ENCODE results near the gene PHACTR1.

Gene PHACTR1

DNA sequence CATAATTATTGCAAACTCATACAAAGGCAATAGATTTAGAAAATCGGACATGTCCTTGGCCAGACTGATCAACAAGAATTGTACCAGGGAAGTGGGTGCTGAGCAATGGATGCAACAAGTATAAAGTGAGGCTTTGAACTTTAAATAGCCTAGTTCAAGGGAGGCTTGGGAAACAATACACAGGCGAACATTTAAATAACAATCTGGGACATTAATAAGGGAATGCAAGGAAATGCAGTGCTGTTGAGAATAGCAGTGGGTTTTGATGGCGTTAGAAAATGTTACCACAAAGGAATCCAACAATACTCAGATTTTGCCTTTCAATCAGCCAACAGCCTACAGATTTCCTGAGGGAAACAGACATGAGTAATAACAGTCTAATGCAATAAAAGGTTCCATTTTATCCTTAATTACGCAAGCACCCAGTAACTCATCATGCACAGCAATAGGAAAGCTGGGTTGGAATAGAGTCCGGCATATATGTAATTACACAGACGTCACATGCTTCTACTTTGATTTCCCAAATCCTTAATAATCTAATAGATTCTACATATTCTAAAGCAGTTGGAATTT, 134.6 kb downstream of the PHACTR1 start:
- no peak for DNase-seq

DNA sequence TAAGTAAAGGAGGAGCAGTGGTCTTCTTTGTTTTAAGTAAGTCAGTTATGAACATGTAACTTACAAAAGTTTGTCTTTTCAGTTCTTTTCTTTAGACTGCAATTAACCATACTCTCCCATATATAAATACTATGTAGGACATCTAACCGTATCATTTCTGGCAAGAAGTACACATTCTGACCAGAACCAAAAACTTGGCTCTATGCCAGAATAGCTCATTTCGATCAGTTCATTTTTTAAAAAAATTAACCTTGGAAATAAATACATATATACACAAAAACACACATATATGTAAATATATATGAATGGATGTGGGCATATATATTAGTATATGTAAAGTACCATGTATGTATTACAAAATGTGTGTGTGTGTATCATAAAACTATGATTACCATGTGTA, 145.0 kb downstream of the PHACTR1 start:
- no peak for DNase-seq

DNA sequence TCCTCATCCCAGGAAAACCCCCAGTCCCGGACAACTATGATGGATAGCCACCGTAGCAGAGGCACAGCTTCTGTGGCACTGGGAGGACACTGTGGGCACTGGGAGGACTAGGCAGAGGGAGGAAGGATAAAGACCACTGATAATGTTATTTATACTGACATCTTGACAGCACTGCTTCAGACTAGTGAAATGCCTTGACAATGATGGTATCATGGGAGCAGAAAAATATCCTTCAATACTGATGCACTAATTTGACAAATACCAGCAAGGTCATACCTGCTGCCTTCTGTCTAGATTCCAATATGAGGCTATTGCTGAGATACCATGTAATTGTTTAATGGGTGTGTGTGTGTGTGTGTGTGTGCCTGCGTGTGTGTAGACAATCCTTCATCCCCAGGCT, 148.6 kb downstream of the PHACTR1 start:
- no peak for DNase-seq

DNA sequence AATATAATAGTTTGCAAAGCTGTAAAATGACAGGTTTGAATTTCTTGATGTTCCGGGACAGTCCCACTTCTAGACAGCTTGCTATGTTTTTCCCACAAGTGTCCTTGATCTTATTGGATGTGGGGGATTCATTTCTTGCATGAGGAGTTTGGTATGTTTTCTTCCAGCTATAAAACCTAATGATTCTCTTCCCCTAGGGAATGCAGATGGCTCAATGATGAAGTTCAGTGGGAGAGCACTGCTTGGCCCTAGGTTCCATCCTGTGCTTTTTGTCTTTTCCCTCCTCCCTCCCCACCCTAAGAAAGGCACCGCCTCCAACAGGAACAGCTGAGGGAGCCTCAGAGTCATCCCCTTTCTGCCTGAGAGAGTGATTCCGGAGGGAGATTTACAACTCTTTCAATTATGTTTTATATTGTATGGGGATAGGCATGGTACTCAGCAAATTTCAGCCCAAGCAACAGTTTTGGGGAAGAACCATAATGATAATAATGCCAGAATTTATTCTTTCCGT, 149.2 kb downstream of the PHACTR1 start:
- DNase-seq = no peak

DNA sequence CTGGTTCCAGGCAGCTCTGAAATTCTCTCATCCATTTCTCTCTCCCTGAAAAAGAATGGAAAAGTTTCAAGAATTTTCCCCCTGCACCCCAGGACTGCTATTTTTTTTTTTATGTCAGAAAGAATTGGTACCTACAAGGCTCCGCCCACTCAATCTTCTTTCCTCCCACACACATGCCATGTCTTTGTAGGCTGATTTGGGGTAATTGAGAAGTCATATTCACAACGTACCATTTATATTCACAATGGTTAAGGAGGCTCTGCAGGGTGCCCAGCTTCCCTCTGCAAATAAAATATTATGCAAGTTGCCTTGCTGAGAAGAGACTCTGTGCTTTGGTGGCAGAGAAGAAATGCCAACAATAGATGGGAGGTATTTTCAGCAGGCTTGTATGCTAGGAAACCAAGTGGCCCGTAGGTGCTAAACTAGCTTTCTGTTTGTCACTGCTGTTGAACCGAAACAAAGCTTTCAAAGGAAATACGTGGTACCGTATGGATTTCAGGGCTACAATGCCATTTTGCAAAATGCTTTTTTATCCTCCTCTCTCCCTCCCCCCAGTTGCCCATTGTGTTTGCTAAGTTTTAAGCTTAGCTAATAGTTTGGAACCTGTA, 150.0 kb downstream of the PHACTR1 start:
- no peak for DNase-seq

DNA sequence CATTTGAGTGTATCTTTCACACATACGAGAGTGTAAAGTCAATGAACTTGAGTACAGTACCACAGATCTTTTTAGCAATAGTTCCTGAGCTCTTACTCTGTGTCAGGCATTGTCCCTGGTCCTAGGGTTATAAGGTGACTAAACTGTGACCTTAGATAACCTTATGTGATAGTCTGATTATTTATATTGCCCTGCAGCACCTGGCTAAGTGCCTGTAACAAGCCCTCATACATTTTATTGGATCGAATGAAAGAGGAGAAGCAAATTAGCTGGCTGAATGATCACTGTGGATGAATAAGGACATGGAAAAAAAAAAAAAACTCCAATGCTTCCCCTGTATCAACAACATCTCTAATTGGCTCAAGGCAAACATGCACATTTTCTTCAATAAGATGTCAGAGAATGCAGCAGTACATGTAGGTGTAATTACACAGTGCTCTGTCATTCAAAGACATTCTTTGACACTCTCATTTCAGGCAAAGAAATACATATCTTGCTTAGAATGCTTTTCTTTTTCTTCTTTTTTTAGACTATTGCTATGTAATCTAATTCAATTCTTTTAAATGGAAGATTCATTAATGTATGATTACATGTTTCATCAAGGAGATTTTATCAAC, 153.4 kb downstream of the PHACTR1 start:
- DNase-seq = peak; percentile 80

DNA sequence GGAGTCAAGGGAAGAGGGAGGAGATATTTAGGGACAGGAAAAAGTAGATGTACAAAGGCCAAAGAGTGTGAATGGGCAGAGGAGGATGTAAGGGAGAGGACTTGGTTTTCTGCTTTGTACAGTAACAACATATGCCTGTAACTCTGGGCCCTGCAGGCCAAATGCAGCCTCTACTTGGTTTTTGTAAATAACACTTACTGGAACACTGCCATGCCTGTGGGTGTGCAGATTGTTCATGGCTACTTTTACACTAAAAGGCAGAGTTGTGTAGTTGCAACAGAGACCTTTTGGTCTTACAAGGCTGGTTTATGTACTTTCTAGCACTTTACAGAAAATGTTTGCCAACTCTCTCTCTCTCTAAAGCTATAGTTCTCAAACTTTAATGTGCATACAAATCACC, 157.1 kb downstream of the PHACTR1 start:
- DNase-seq = no peak

DNA sequence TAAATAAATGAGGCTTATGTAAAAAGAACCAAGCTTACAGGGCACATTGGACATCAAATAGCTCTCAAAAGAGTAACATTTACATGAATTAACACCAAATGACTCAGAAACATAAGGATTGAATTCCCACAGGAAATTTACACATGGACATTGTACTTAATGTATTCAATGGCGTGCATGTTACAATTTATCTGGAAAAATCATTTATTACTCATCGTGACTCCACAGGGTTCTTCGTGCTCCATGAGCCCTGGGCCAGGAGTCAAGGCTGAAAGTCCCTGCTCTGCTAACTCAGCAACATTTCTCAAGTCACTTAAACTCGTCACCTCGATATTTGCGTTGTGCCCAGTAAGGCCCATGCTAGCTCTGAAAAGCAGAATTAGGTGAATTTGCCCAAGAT, 158.5 kb downstream of the PHACTR1 start:
- DNase-seq = no peak

DNA sequence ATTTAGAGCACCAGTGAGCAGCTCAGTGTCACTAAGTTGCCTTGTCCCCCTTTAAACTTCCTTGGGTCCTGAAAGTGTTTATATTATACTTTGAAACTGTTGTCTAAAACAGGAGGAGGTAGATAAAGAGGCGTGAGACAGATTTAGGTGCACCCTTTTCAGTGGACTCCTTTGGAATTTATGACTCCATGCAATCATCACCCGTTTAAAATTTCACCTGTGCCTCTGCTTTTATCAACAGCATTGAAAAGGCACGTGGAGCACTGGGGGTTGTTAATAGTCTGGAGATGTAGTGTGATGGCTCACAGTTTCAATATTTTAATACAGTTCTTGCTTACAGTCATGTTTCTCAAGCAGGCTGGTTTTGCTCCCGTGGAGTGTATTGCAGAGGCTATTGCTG, 162.2 kb downstream of the PHACTR1 start:
- no peak for DNase-seq

DNA sequence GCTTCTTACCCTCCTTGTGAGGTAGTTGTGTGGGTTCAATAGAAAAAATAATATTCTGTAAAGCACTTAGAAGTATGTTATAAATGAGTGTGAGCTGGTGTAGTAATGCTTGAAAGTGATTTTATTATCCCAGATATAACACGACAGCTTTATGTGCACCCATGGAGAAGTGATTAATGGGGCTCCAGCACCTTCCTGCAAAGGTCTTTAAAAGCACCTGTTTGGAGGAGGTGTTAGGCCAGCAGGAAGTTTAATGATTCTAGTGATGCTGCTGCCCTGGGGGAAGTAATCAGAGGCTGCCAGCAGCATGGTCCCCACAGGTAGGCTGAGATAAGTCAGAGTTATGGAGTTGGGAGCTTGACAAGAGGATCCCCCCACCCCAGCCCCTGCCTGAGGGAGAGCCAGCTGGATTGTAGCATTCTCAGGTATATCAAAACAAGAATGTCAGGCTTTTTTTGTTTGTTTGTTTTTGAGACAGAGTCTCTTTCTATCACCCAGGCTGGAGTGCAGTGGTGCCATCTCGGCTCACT, 166.3 kb downstream of the PHACTR1 start:
- DNase-seq = peak; percentile 37

DNA sequence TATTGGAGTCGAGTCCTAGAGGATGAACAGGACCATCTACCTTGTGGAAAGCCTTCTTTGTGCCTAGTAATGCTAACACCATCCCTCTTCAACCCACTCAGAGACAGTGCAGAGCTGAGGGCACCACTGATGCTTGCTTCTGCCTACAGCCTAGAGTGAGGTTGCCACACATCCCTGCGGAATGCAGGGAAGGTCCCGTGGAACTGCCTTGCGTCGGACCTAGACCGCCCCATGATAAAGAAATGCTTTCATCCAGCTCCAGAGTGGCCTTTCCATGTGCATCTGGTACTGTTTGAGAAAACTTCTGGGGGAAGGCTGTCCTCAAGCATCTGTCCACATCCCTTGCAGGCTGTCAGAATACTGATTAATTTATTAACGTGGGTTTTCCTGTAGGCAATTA, 168.4 kb downstream of the PHACTR1 start:
- no peak for DNase-seq

DNA sequence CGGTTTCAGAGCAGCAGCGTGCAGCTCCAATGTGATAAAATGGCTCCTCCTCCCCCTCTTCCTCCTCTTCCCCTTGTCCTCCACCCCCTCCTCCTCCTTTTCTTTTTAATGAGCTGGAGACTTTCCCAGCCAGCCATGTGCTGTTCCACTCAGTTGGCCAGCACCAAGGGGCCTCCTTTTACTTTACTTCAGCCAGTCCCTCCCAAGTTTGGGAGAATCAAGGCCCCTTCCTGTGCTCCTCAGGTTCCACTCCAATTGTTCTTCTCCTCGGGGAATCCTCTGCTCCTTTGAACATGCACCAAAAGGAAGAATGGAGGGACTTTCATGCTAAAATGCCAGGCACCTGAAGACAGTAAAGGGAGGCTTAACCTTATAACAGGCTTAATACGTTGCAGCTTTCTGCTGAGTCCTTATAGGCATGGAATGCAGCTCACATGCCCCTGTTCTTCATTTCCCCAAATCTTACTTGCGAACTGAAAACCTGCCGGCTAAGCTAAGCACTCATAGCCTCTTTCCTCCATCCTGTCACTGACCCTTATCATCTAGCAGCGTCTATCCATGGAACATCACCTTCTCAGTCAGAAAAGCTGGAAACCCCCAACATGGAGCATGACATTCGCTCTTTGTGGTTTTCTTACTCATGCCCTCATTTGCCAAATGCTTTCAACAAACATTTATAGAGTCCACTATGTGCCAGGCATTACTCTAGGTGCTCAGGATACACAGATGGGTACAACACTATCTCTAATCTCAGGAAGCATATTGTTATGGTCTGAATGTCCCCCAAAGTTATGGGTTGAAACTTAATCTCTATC, 170.6 kb downstream of the PHACTR1 start:
- DNase-seq = no peak

DNA sequence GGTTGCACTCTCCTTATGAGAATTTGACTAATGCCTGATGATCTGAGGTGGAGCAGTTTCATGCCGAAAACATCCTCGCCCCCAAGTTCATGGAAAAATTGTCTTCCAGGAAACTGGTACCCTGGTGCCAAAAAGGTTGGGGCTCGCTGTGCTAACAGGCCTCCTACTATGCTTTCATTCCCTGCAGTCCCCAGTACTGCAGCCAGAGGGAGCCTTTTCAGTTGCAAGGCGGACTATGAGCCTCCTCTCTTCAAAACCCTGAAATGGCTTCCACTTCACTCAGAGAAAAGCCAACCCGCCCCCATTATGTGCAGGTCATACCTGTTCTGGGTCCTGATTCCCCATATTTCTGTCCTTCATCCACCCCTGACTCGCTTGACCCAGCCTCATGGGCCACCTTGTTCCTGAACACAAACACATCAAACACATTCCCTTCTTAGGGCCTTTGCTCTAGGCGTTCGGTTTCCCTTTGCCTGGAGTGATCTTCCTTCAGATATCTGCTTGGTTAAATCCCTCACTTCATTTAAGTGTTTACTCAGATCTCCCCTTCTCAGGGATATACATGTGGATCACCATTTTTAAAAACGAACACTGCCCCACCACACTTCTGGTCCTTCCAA, 173.7 kb downstream of the PHACTR1 start:
- no peak for DNase-seq

DNA sequence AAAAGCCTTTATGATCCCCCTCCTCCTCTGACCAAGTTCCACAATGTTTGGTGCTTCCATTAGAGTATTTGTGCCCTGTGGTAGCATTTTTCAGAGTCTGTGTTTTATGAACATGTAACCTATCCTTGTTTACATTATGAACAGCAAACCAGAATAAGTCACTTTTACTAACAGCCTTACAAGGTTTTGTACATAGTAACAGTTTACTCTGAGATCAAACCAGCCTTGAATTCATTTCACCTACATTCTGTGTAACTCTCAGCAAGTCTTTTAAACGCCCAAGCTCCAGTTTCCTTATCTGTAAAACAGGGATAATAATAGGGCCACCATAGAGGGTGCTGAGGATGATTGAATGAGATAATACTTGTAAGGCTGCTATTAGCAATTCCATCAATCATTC, 175.0 kb downstream of the PHACTR1 start:
- DNase-seq = no peak

DNA sequence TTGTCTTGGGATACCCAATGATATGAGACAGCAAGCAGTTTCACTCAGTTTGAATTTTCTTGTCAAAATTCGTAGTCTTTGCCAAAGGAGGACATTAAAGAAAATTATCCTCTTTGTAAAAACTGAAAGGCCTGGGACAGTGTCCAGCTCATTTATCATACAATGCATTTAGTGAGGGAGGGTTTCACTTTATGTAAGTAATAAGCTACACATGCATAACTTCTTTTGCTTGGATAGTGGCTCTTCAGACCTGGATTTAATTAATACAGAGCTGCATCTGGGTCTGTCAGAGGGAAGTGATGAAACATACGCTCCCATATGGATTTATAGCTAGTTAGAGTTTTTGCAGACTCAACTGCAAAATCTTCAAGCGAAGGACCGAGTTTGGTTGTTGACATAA, 175.6 kb downstream of the PHACTR1 start:
- DNase-seq = no peak

DNA sequence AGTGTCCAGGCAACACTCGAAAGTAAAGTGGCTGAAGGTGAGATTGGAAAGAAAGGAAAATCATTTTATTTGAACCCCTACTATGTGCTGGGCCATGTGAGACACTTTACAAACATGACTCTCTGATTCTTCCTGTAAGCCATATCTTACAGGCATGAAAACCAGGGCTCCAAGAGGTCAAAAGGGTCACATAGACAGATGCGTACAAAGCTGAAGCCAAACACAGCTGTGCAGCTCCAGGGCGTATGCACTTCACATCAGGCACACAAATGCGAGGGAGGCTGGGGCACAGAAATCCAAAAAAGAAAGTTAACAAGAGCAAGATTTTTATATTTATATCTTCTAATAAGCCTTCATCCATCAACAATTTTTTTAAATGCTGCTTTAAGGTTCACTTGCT, 176.5 kb downstream of the PHACTR1 start:
- no peak for DNase-seq

DNA sequence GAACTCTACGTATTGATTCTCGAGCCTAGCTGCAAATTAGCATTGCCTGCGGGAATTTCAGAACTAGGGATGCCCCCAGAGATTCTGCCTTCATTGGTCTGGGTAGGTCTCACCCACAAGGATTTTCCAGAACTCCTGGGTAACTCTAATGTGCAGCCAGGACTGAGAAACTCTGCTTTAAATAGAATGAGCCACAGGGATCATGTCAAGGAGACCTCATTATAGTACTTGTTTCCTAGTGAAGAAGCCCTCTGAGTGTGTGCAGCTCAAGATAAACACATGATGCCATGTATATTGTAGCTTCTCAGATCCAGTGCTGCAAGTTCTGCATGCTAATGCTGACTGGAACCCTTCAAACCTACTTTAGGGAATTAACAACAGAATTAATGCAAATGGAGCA, 179.2 kb downstream of the PHACTR1 start:
- no peak for DNase-seq

DNA sequence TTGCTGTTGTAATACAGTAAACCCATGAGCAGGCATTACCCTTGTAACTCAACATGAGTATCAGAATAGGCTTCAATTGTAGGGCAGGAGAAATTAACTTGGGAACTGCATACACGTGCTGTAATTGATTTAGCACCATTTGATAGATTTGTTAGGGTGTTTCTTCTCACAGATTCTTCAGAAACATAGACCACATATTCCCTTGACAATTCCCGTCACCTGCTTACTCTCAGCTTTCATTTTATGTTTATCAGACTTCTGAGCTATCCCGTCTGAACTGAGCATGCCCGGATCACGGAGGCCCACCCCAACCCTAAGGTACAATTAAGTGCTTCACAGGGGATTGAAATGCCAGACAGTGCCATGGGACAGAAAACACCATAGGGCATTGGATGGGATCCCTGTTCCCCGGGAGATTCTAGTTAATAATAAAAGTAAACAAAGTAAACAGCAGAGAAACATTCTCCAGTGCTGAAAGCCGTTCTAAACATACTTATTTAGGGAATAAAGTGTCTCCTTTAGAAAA, 179.7 kb downstream of the PHACTR1 start:
- DNase-seq = no peak

DNA sequence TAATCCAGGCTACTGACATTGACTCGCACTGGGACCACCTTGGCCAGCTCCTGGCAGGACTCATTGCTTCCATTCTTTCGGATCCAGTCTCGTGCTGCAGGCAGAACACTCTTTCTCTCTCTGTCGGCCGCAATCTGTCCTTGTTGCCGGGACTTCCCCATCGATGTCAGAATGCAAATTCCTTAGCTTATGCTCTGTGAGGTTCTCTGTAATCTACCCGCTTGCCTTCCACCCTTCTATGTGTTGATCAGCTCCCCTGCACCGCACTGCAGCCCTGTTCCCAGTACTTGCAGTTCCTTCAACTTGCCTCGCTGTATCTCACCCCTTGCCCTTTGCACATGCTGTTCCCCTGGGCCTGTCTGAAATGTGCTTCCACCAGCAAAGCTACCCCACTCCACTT, 182.0 kb downstream of the PHACTR1 start:
- no peak for DNase-seq

DNA sequence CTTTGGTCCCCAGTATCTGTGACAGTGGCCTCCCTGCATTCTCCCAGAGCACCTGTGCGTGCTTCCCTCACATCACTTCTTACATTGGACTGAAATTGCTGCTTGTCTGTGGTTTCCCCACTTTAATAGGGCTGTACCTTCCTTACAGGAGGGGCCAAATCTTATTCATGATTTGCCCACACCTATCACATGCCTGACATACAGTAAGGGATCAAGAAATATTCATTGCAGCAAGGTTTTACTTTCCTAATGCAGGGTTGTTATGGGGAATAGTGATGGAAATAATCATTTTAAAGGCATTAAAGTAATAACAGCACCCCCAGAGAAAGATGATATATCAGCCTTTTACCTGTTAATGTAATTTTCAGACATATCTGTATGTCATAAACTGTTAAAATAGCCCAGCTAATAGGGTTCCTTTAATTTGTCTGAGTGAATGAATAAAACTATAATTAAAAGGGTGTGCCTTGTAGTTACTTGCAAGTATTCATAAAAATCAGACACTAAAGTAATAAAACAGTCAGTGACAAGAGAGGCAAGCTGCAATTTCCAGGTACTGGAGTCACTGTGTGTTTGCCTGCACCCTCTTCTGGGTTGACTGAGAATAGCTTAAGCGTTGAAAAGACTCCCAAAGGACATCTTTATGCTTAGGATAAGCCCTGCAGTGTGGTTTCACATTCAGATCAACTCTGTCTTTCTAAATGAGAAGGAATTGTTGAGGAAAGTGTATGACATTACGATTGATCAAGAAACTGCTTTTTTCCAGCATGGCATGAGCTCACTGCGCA, 182.7 kb downstream of the PHACTR1 start:
- peak; percentile 15 for DNase-seq

DNA sequence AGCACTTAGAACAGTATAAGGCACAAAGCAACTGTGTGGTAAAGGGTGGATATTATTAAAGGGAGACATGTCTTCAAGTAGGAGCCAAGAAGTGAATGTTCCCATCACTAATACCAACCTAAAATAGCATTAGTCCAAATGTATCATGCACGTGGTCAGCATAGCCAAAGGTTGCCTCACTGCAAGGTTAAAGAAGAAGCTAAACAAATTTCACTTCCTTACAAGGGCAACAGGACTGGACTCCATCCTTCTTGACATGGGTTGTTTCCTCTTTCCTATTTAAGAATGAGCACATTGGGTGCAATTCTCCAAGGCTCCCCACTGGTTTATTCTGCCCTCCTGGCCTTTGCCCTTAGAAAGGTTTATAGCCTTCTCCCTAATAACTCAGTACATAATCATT, 186.7 kb downstream of the PHACTR1 start:
- DNase-seq = no peak

DNA sequence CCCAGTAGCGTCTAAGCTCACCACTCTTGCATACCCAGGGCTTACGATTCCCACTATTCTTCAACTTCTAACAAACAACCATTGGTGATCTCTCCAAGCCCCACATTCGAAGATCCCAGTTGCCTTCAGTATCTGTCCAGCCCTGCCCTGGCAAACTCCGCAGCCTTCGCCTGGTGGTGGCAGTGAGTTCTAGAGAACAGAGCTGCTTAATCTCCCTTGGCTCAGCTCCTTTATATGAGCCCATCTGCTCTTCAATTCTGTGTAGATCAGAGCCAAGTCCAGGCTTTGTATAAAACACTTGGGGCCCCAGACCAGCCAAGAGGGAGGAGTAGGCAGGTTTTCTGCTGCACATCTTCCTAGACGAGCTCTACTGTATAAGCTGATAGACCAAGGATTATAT, 193.3 kb downstream of the PHACTR1 start:
- DNase-seq = peak; percentile 42
